Testis (tissue), 3 donors: Measurements from ENCODE around the gene LIMS2. TPM values are rescaled to one million over a fixed set of nuclear protein-coding genes. Genes with fewer than 3 reads are reported as not detected.

Experiments
- DNase-seq: peaks from one replicate; pipeline ENCODE4 v3.0.0-alpha.2; 2019
- H3K27ac ChIP-seq, 2 donors: fragments of 200-600 bp; sonication (generic); one replicate each; pipeline ENCODE4 v1.5.1; 2019
- H3K27me3 ChIP-seq: fragments of 200-600 bp; sonication (generic); one replicate; pipeline ENCODE4 v1.5.1; 2019
- H3K36me3 ChIP-seq: fragments of 200-600 bp; sonication (generic); one replicate; pipeline ENCODE4 v1.5.1; 2017; ENCODE audit warnings: low read depth; ENCODE audit errors: missing control alignments
- H3K4me1 ChIP-seq: fragments of 200-600 bp; sonication (generic); one replicate; pipeline ENCODE4 v1.5.1; 2019
- H3K4me3 ChIP-seq, 2 donors: fragments of 200-600 bp; sonication (generic); one replicate each; pipeline ENCODE4 v1.5.1; 2017 to 2019
- H3K9me3 ChIP-seq: fragments of 200-600 bp; sonication (generic); one replicate; pipeline ENCODE4 v1.5.1; 2017
- CTCF ChIP-seq, 3 experiments: fragments of 450-650 bp in 2 of 3; fragments of 200-600 bp in 1 of 3; sonication (generic) in 1 of 3; IDR thresholded peaks; one replicate each; pipeline ENCODE4 v1.5.1; 2016 to 2019; ENCODE audit warnings: antibody characterized with exemption in 3 of 3, mild to moderate bottlenecking in 2 of 3, moderate library complexity in 1 of 3
- POLR2A ChIP-seq: fragments of 450-650 bp; IDR thresholded peaks from one replicate; pipeline ENCODE4 v1.6.1; 2017; ENCODE audit warnings: antibody characterized with exemption, mild to moderate bottlenecking, moderate library complexity
- WGBS, 2 donors: methylation state at CpG; one replicate each; pipeline ENCODE4 v1.1.5; 2018; 5-methylcytosine and 5-hydroxymethylcytosine counted together
- intact Hi-C: fragments of 100-400 bp; cut with DNase I; formaldehyde crosslinking; loops from one replicate; pipeline ENCODE4 v1.15.1; 2023; ENCODE audit warnings: low total_unique reads
- polyA plus RNA-seq: library from polyadenylated mRNA; stranded (reverse); fragments of 350-450 nt; fragmentation: Illumina TruSeq; extraction: RNeasy Lipid Tissue Mini Kit (QIAGEN cat#74804); gene quantifications from one replicate; pipeline ENCODE4 v1.2.3, GENCODE V29; 2014; ENCODE audit warnings: low read depth, low replicate concordance; ENCODE audit not compliant: insufficient read depth
- total RNA-seq, 2 donors: library from RNA; depleted of rRNA; stranded (reverse); fragments of >200 nt; gene quantifications; one replicate each; pipeline ENCODE4 v1.2.3, GENCODE V29; 2016

Gene LIMS2
- total and polyA plus RNA-seq, 3 donors from 2014 or later, result 19.0 to 23.6 (median 19.3) TPM

GRCh38 chr2:127688405-127688804, 13.1 kb upstream of the LIMS2 start:
- H3K27me3 ChIP-seq, result no peaks in the 10 kb centered on the region
- H3K4me1 ChIP-seq, result peaks cover 3% of the 10 kb centered on the region
- intact Hi-C loops, result no loop called here
- no peak overlapping the region for H3K27ac ChIP-seq
- TF ChIP-seq CTCF (IDR thresholded peaks at IDR 0.05) (no peak), POLR2A (no peak)
- H3K9me3 ChIP-seq, result no peaks in the 10 kb centered on the region
- no peaks in the 10 kb centered on the region for H3K36me3 ChIP-seq
- DNase-seq, result no peak
- WGBS, 2 donors, result 87 to 96% methylated on average over 1 of the region's 1 CpG
- no peak overlapping the region for H3K4me3 ChIP-seq

DNA sequence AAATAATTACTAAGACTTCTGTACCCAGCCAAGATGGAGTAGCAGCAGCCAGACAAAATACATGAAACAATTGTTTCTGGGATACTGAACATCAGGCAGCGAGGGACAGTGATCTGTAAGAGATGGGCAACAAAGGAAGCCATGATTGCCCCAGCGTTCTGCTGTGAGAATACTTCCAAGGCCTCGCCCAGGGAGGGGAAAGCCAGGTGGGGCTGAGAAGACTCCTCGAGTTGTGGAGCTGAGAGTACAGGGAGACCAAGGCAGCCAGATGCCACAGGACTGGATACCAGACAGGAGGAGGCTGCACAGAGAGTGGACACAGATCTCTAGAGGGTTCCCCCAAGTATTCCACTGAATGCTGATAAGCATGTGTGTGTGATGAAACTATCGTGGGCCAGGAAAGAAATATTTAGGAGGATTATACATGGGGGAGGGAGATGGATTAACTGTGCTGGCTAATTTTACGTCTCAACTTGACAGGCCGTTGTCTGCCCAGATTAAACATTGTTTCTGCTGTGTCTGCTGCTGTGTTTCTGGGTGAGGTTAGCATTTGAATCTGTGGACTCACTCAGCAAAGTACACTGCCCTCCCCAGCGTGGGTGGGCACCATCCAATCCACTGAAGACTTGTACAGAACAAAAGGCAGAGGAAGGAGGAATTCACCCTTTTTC, 10.2 kb upstream of the LIMS2 start:
- no peak overlapping the region for H3K4me3 ChIP-seq
- no peaks in the 10 kb centered on the region for H3K9me3 ChIP-seq
- no peak overlapping the region for H3K27ac ChIP-seq
- no peaks in the 10 kb centered on the region for H3K27me3 ChIP-seq
- no peak for DNase-seq
- TF ChIP-seq CTCF (IDR thresholded peaks at IDR 0.05), result no peak
- TF ChIP-seq POLR2A, result no peak
- peaks cover 10% of the 10 kb centered on the region for H3K4me1 ChIP-seq
- H3K36me3 ChIP-seq, result no peaks in the 10 kb centered on the region
- 74 to 75% methylated on average over 8 of the region's 8 CpGs for WGBS, 2 donors
- intact Hi-C loops, result no loop called here

GRCh38 chr2:127683757-127684156, 8.4 kb upstream of the LIMS2 start:
- H3K36me3 ChIP-seq, result no peaks in the 10 kb centered on the region
- intact Hi-C loops, result no loop called here
- WGBS, 2 donors, result 31 to 44% methylated on average over 11 to 15 of the region's 15 CpGs
- DNase-seq, result no peak
- H3K4me1 ChIP-seq, result peaks cover 10% of the 10 kb centered on the region
- no peak overlapping the region for H3K27ac ChIP-seq
- H3K9me3 ChIP-seq, result no peaks in the 10 kb centered on the region
- H3K4me3 ChIP-seq, result no peak overlapping the region
- no peaks in the 10 kb centered on the region for H3K27me3 ChIP-seq
- TF ChIP-seq POLR2A (no peak), CTCF (IDR thresholded peaks at IDR 0.05) (no peak)

GRCh38 chr2:127683056-127683455, 7.7 kb upstream of the LIMS2 start:
- H3K27ac ChIP-seq, result no peak overlapping the region
- H3K4me3 ChIP-seq, result no peak overlapping the region
- TF ChIP-seq POLR2A (no peak), CTCF (IDR thresholded peaks at IDR 0.05) (no peak)
- H3K36me3 ChIP-seq, result no peaks in the 10 kb centered on the region
- H3K27me3 ChIP-seq, result no peaks in the 10 kb centered on the region
- DNase-seq, result no peak
- intact Hi-C loops, result no loop called here
- peaks cover 10% of the 10 kb centered on the region for H3K4me1 ChIP-seq
- H3K9me3 ChIP-seq, result no peaks in the 10 kb centered on the region
